ENCODE data around the gene ZNF552. TPM values are rescaled to one million over a fixed set of nuclear protein-coding genes. Genes with fewer than 3 reads are reported as not detected.
"Not testable (repeated sequence)": the region's sequence is repeated elsewhere in the genome, so short reads cannot be mapped to it uniquely, and the experiment has no call there.

The ZNF552 gene
- total RNA-seq, 4 donors from 2014 or later: 5.4 to 7.0 (median 5.9) TPM

GRCh38 chr19:57841122-57841763 is 26.5 kb upstream of the ZNF552 start:
- no peak for TF ChIP-seq CTCF (IDR thresholded peaks at IDR 0.05)
- no peak for TF ChIP-seq POLR2A (IDR thresholded peaks at IDR 0.05)
- no peak overlapping the region for H3K4me3 ChIP-seq (ENCODE audit: low read depth, poor library complexity, severe bottlenecking)
- DNase-seq (ENCODE audit: low spot score in 2 of 2): no peak
- intact Hi-C loops (cut with DNase I; ENCODE audit: low total_unique reads): no loop called here
- 79 to 88% methylated on average over 6 of the region's 6 CpGs for WGBS, 2 donors

GRCh38 chr19:57838622-57839191 is 24.0 kb upstream of the ZNF552 start:
- H3K4me3 ChIP-seq (ENCODE audit: low read depth, poor library complexity, severe bottlenecking); intact Hi-C loops (cut with DNase I; ENCODE audit: low total_unique reads); DNase-seq (ENCODE audit: low spot score in 2 of 2): not testable (repeated sequence)
- WGBS, 2 donors: 90 to 92% methylated on average over 5 of the region's 5 CpGs

GRCh38 chr19:57836991-57837390 is 22.3 kb upstream of the ZNF552 start:
- H3K4me3 ChIP-seq (ENCODE audit: low read depth, poor library complexity, severe bottlenecking); DNase-seq (ENCODE audit: low spot score in 2 of 2); intact Hi-C loops (cut with DNase I; ENCODE audit: low total_unique reads): not testable (repeated sequence)
- 93 to 96% methylated on average over 5 of the region's 5 CpGs for WGBS, 2 donors

- intact Hi-C loops (cut with DNase I; ENCODE audit: low total_unique reads): no loop called here
- DNase-seq (ENCODE audit: low spot score in 2 of 2): peak; percentile 26 to 91
- TF ChIP-seq CTCF (IDR thresholded peaks at IDR 0.05) (no peak), POLR2A (IDR thresholded peaks at IDR 0.05) (no peak)
- H3K4me3 ChIP-seq (ENCODE audit: low read depth, poor library complexity, severe bottlenecking): peak within 1 kb of the TSS; percentile 30
- WGBS, 2 donors: 22 to 31% methylated on average over 20 to 22 of the region's 22 CpGs
These were observed 15.4 kb upstream of the ZNF552 start, which contains the start of gene ZNF587B for GRCh38 chr19:57830071-57830602. Gene ZNF587B (plus strand): TSS chr19:57830299. CDS start chr19:57830529, 230 bp downstream.

GRCh38 chr19:57829316-57829715 is 14.6 kb upstream of the ZNF552 start:
- no peak for DNase-seq (ENCODE audit: low spot score in 2 of 2)
- WGBS, 2 donors: 78 to 83% methylated on average over 5 of the region's 5 CpGs
- H3K4me3 ChIP-seq (ENCODE audit: low read depth, poor library complexity, severe bottlenecking): no peak overlapping the region
- TF ChIP-seq CTCF (IDR thresholded peaks at IDR 0.05) (no peak), POLR2A (IDR thresholded peaks at IDR 0.05) (no peak)
- intact Hi-C loops (cut with DNase I; ENCODE audit: low total_unique reads): no loop called here

- no peak for DNase-seq (ENCODE audit: low spot score in 2 of 2)
- 82 to 87% methylated on average over 6 of the region's 6 CpGs for WGBS, 2 donors
- intact Hi-C loops (cut with DNase I; ENCODE audit: low total_unique reads): no loop called here
- TF ChIP-seq POLR2A (IDR thresholded peaks at IDR 0.05): no peak
- TF ChIP-seq CTCF (IDR thresholded peaks at IDR 0.05): no peak
- no peak overlapping the region for H3K4me3 ChIP-seq (ENCODE audit: low read depth, poor library complexity, severe bottlenecking)
These were observed 10.8 kb upstream of the ZNF552 start for GRCh38 chr19:57825511-57825910.

- H3K4me3 ChIP-seq (ENCODE audit: low read depth, poor library complexity, severe bottlenecking); DNase-seq (ENCODE audit: low spot score in 2 of 2); intact Hi-C loops (cut with DNase I; ENCODE audit: low total_unique reads): not testable (repeated sequence)
- WGBS, 2 donors: 89 to 95% methylated on average over 4 of the region's 4 CpGs
These were observed 8.9 kb upstream of the ZNF552 start for GRCh38 chr19:57823608-57824007.

GRCh38 chr19:57823155-57823554 is 8.4 kb upstream of the ZNF552 start:
- H3K4me3 ChIP-seq (ENCODE audit: low read depth, poor library complexity, severe bottlenecking); intact Hi-C loops (cut with DNase I; ENCODE audit: low total_unique reads); DNase-seq (ENCODE audit: low spot score in 2 of 2): not testable (repeated sequence)
- 86 to 88% methylated on average over 2 of the region's 2 CpGs for WGBS, 2 donors

GRCh38 chr19:57821501-57821900 is 6.8 kb upstream of the ZNF552 start:
- H3K4me3 ChIP-seq (ENCODE audit: low read depth, poor library complexity, severe bottlenecking); DNase-seq (ENCODE audit: low spot score in 2 of 2); intact Hi-C loops (cut with DNase I; ENCODE audit: low total_unique reads): not testable (repeated sequence)
- WGBS, 2 donors: 91 to 97% methylated on average over 3 of the region's 3 CpGs

GRCh38 chr19:57821095-57821494 is 6.4 kb upstream of the ZNF552 start:
- intact Hi-C loops (cut with DNase I; ENCODE audit: low total_unique reads); DNase-seq (ENCODE audit: low spot score in 2 of 2); H3K4me3 ChIP-seq (ENCODE audit: low read depth, poor library complexity, severe bottlenecking): not testable (repeated sequence)
- 69 to 72% methylated on average over 3 of the region's 3 CpGs for WGBS, 2 donors
